H1 (cell line): ENCODE results near the gene ADH1B. TPM values are rescaled to one million over a fixed set of nuclear protein-coding genes. Genes with fewer than 3 reads are reported as not detected.

Experiments
- BRCA1 ChIP-seq: IDR thresholded peaks from 2 replicates; pipeline ENCODE4 v1.6.1; 2012; ENCODE audit warnings: low read depth, low read length, improper control_type of control experiment
- CTBP2 ChIP-seq: IDR thresholded peaks from 2 replicates; pipeline ENCODE4 v1.7.0; 2011; ENCODE audit warnings: borderline replicate concordance, mild to moderate bottlenecking, moderate library complexity, mixed read lengths, low read length; ENCODE audit not compliant: insufficient read depth, insufficient read length
- EP300 ChIP-seq, 2 experiments: IDR thresholded peaks; 1 replicate in 1 of 2; 2 replicates in 1 of 2; pipeline ENCODE4 v1.6.1; 2011 to 2012; ENCODE audit warnings: low read depth in 2 of 2, low read length in 2 of 2, mild to moderate bottlenecking in 2 of 2, borderline replicate concordance in 1 of 2, inconsistent platforms in 1 of 2, moderate library complexity in 1 of 2
- HDAC2 ChIP-seq, 2 experiments: fragments of 300-600 bp in 1 of 2; sonication (generic) in 1 of 2; IDR thresholded peaks; 2 replicates each; pipeline ENCODE4 v1.6.1; 2011 to 2012; ENCODE audit warnings: low read depth in 2 of 2, low read length in 2 of 2, mild to moderate bottlenecking in 2 of 2, moderate library complexity in 2 of 2, borderline replicate concordance in 1 of 2, inconsistent platforms in 1 of 2
- HDAC6 ChIP-seq: IDR thresholded peaks from one replicate; pipeline ENCODE4 v1.7.1; 2012; ENCODE audit warnings: low read depth, mild to moderate bottlenecking, inconsistent platforms, low read length, moderate library complexity
- JUND ChIP-seq: IDR thresholded peaks from 2 replicates; pipeline ENCODE4 v1.6.1; 2011; ENCODE audit warnings: mild to moderate bottlenecking, improper control_type of control experiment, low read length
- MAFK ChIP-seq: IDR thresholded peaks from 2 replicates; pipeline ENCODE4 v1.6.1; 2012; ENCODE audit warnings: low read depth, mild to moderate bottlenecking, improper control_type of control experiment, low read length
- POU5F1 ChIP-seq: IDR thresholded peaks from 2 replicates; pipeline ENCODE4 v1.6.1; 2011; ENCODE audit warnings: low read depth, mild to moderate bottlenecking, low read length, moderate library complexity
- polyA plus RNA-seq, 7 experiments: library from polyadenylated mRNA; depleted of rRNA in 3 of 7; stranded (reverse) in 5 of 7; unstranded in 2 of 7; fragments of >200 nt in 5 of 7; fragments of 200-250 nt in 2 of 7; gene quantifications; 1 replicate in 5 of 7; 2 replicates in 1 of 7; 4 replicates in 1 of 7; pipeline versions ENCODE4 v1.2.1 to v1.2.3, GENCODE V29; 2011 to 2013; ENCODE audit warnings: missing spikeins in 2 of 7, mixed read lengths in 2 of 7
- total RNA-seq: library from RNA; stranded (reverse); fragmentation: NEBNext Ultra II Directional; extraction: Animal tissue kit (Norgen Biotek cat#: 25700); gene quantifications from 2 replicates; pipeline ENCODE4 v1.2.1, GENCODE V29; 2021
- TF ChIP-seq, protein P1 (sequence below): fragments of 300-600 bp; sonication (generic); IDR thresholded peaks from 2 replicates; pipeline ENCODE4 v1.7.1; 2012; ENCODE audit warnings: low read length, moderate library complexity, mild to moderate bottlenecking, inconsistent platforms; ENCODE audit not compliant: insufficient replicate concordance

The ADH1B gene
- total and polyA plus RNA-seq, 2 of the 8 experiments (the other 6 are each of a cell fraction or from before 2014, with no cell fraction given) = not detected

DNA sequence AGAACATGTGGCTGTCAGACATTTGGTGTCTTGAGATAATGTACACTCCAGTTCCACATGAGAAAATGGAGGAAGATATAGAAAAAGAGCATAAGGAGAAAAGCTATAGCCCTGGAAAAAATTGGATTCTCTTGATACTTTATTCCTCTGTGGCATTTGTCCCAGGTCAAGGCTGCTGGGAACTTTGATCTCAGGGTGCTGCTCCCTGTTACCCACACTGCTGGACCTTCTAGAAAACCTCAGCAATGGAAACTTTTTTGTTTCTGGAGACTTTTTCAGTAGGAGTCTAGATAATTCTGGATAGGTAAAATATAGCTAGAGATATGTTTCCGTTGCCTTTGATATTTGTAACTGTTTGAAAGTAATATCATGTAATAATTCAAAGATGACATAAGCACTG, 20.2 kb upstream of the ADH1B start (continued):
- TF ChIP-seq, protein P1, sequence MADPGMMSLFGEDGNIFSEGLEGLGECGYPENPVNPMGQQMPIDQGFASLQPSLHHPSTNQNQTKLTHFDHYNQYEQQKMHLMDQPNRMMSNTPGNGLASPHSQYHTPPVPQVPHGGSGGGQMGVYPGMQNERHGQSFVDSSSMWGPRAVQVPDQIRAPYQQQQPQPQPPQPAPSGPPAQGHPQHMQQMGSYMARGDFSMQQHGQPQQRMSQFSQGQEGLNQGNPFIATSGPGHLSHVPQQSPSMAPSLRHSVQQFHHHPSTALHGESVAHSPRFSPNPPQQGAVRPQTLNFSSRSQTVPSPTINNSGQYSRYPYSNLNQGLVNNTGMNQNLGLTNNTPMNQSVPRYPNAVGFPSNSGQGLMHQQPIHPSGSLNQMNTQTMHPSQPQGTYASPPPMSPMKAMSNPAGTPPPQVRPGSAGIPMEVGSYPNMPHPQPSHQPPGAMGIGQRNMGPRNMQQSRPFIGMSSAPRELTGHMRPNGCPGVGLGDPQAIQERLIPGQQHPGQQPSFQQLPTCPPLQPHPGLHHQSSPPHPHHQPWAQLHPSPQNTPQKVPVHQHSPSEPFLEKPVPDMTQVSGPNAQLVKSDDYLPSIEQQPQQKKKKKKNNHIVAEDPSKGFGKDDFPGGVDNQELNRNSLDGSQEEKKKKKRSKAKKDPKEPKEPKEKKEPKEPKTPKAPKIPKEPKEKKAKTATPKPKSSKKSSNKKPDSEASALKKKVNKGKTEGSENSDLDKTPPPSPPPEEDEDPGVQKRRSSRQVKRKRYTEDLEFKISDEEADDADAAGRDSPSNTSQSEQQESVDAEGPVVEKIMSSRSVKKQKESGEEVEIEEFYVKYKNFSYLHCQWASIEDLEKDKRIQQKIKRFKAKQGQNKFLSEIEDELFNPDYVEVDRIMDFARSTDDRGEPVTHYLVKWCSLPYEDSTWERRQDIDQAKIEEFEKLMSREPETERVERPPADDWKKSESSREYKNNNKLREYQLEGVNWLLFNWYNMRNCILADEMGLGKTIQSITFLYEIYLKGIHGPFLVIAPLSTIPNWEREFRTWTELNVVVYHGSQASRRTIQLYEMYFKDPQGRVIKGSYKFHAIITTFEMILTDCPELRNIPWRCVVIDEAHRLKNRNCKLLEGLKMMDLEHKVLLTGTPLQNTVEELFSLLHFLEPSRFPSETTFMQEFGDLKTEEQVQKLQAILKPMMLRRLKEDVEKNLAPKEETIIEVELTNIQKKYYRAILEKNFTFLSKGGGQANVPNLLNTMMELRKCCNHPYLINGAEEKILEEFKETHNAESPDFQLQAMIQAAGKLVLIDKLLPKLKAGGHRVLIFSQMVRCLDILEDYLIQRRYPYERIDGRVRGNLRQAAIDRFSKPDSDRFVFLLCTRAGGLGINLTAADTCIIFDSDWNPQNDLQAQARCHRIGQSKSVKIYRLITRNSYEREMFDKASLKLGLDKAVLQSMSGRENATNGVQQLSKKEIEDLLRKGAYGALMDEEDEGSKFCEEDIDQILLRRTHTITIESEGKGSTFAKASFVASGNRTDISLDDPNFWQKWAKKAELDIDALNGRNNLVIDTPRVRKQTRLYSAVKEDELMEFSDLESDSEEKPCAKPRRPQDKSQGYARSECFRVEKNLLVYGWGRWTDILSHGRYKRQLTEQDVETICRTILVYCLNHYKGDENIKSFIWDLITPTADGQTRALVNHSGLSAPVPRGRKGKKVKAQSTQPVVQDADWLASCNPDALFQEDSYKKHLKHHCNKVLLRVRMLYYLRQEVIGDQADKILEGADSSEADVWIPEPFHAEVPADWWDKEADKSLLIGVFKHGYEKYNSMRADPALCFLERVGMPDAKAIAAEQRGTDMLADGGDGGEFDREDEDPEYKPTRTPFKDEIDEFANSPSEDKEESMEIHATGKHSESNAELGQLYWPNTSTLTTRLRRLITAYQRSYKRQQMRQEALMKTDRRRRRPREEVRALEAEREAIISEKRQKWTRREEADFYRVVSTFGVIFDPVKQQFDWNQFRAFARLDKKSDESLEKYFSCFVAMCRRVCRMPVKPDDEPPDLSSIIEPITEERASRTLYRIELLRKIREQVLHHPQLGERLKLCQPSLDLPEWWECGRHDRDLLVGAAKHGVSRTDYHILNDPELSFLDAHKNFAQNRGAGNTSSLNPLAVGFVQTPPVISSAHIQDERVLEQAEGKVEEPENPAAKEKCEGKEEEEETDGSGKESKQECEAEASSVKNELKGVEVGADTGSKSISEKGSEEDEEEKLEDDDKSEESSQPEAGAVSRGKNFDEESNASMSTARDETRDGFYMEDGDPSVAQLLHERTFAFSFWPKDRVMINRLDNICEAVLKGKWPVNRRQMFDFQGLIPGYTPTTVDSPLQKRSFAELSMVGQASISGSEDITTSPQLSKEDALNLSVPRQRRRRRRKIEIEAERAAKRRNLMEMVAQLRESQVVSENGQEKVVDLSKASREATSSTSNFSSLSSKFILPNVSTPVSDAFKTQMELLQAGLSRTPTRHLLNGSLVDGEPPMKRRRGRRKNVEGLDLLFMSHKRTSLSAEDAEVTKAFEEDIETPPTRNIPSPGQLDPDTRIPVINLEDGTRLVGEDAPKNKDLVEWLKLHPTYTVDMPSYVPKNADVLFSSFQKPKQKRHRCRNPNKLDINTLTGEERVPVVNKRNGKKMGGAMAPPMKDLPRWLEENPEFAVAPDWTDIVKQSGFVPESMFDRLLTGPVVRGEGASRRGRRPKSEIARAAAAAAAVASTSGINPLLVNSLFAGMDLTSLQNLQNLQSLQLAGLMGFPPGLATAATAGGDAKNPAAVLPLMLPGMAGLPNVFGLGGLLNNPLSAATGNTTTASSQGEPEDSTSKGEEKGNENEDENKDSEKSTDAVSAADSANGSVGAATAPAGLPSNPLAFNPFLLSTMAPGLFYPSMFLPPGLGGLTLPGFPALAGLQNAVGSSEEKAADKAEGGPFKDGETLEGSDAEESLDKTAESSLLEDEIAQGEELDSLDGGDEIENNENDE = no peak
- TF ChIP-seq HDAC2 (IDR thresholded peaks at IDR 0.05; ENCODE audit: borderline replicate concordance in 1 of 2, low read depth in 2 of 2, low read length in 2 of 2) = no peak
- TF ChIP-seq HDAC6 = no peak
- TF ChIP-seq MAFK = no peak
- no peak for TF ChIP-seq BRCA1
- no peak for TF ChIP-seq JUND
- no peak for TF ChIP-seq EP300 (IDR thresholded peaks at IDR 0.05; ENCODE audit: borderline replicate concordance in 1 of 2, low read depth in 2 of 2, low read length in 2 of 2)
- no peak for TF ChIP-seq POU5F1
- TF ChIP-seq CTBP2 = no peak
- TF ChIP-seq, all 59 proteins: peak for 0
